Measurements from ENCODE around the gene SMG7. TPM values are rescaled to one million over a fixed set of nuclear protein-coding genes. Genes with fewer than 3 reads are reported as not detected.

Gene SMG7
- total RNA-seq, 1 experiment from 2014 or later, result 72.9 TPM

DNA sequence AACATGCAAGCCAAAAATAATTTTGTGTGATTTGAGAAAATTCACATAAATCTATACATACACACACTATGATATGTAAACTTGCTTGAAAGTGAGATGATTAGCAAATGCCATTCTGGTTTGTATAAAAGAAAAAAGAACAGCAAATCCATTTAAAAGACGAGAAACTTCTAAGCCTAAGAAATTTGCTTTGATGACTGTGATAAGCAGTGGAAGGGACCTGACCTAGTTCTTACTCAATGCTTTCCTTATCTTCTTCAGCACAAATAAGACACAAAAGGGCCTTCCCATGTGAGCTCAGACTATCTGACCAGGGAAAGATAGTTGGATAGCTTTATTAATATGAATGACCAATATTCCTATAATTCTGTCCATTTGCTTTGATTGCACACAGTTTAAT lies 28.8 kb upstream of the SMG7 start:
- H3K9me3 ChIP-seq (ENCODE audit: insufficient read depth, low read depth), result no peaks in the 10 kb centered on the region
- H3K27me3 ChIP-seq (ENCODE audit: insufficient read depth, low read depth), result no peaks in the 10 kb centered on the region
- no peak for DNase-seq
- H3F3A ChIP-seq (ENCODE audit: insufficient read depth, low read depth), result peaks cover 21% of the 10 kb centered on the region; the same call in 1 of the 2 replicates
- no TSS peak for BruUV-seq (replicated peaks)
- intact Hi-C loops (cut with micrococcal nuclease; ENCODE audit: unreplicated experiment), result no loop called here
- H3K27ac ChIP-seq, result peak overlapping the region; percentile 61; the same call in 1 of the 2 replicates
- CTCF ChIA-PET, result no interaction called here
- H3K4me2 ChIP-seq, result peak overlapping the region; percentile 57; the same call in 1 of the 2 replicates
- H3K4me1 ChIP-seq (replicated peaks; ENCODE audit: insufficient read depth), result peaks cover 33% of the 10 kb centered on the region
- TF ChIP-seq, protein P1, sequence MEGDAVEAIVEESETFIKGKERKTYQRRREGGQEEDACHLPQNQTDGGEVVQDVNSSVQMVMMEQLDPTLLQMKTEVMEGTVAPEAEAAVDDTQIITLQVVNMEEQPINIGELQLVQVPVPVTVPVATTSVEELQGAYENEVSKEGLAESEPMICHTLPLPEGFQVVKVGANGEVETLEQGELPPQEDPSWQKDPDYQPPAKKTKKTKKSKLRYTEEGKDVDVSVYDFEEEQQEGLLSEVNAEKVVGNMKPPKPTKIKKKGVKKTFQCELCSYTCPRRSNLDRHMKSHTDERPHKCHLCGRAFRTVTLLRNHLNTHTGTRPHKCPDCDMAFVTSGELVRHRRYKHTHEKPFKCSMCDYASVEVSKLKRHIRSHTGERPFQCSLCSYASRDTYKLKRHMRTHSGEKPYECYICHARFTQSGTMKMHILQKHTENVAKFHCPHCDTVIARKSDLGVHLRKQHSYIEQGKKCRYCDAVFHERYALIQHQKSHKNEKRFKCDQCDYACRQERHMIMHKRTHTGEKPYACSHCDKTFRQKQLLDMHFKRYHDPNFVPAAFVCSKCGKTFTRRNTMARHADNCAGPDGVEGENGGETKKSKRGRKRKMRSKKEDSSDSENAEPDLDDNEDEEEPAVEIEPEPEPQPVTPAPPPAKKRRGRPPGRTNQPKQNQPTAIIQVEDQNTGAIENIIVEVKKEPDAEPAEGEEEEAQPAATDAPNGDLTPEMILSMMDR (conservative IDR thresholded peaks at IDR 0.05), result no peak
- no peak for TF ChIP-seq EZH2 (IDR thresholded peaks at IDR 0.05; ENCODE audit: low read depth)
- H3K4me3 ChIP-seq, result no peak overlapping the region
- no peaks in the 10 kb centered on the region for H3K36me3 ChIP-seq (ENCODE audit: low read depth)
- no peaks in the 10 kb centered on the region for H3K79me2 ChIP-seq (ENCODE audit: low read depth)
- no peaks in the 10 kb centered on the region for H4K20me1 ChIP-seq (ENCODE audit: insufficient read depth)
- POLR2A ChIA-PET (ENCODE audit: unreplicated experiment), result no interaction called here
- H2AFZ ChIP-seq, result no peak overlapping the region
- H3K9me2 ChIP-seq (ENCODE audit: insufficient read depth), result no peaks in the 10 kb centered on the region

DNA sequence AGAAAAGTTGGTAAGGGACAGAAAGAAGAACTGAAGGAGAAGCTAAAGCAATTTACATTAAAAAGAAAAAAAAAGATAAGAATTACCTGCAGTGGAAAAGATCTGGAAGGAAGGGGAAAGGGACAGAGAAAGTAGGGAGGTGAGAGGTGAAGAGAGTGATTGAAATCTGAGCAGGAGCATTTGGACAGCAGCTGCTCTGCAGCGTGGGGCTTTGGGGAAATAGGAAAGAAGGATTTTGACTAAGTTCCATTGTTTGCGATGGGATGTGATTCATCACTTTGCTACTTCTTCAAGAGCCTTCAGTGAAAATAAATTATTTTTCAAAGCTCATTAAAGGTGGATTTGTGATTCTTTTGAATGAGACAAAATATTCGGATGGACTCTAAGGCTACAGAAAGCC lies 28.1 kb upstream of the SMG7 start:
- Histone ChIP-seq H3K4me2 (peak overlapping the region; percentile 57), H3K9me2 (ENCODE audit: insufficient read depth) (no peaks in the 10 kb centered on the region), H2AFZ (no peak overlapping the region), H3K36me3 (ENCODE audit: low read depth) (no peaks in the 10 kb centered on the region), H3K4me3 (no peak overlapping the region), H3F3A (ENCODE audit: insufficient read depth, low read depth) (peaks cover 21% of the 10 kb centered on the region; the same call in 1 of the 2 replicates), H3K9me3 (ENCODE audit: insufficient read depth, low read depth) (no peaks in the 10 kb centered on the region), H3K27me3 (ENCODE audit: insufficient read depth, low read depth) (no peaks in the 10 kb centered on the region), H3K27ac (peak overlapping the region; percentile 61), H3K4me1 (replicated peaks; ENCODE audit: insufficient read depth) (peaks cover 33% of the 10 kb centered on the region), H4K20me1 (ENCODE audit: insufficient read depth) (no peaks in the 10 kb centered on the region), H3K79me2 (ENCODE audit: low read depth) (no peaks in the 10 kb centered on the region)
- DNase-seq, result peak in 1 of 2 experiments; percentile 82
- intact Hi-C loops (cut with micrococcal nuclease; ENCODE audit: unreplicated experiment), result no loop called here
- TF ChIP-seq EZH2 (IDR thresholded peaks at IDR 0.05; ENCODE audit: low read depth), result no peak
- TF ChIP-seq, protein P1 (conservative IDR thresholded peaks at IDR 0.05), result no peak
- POLR2A ChIA-PET (ENCODE audit: unreplicated experiment), result interaction anchor here (0.5 to 0.7 kb wide), 2 partner anchors 11 to 185 kb away, joined by 7 to 12 read pairs; no protein-coding TSS in a partner anchor
- BruUV-seq (replicated peaks), result no TSS peak
- CTCF ChIA-PET, result no interaction called here

DNA sequence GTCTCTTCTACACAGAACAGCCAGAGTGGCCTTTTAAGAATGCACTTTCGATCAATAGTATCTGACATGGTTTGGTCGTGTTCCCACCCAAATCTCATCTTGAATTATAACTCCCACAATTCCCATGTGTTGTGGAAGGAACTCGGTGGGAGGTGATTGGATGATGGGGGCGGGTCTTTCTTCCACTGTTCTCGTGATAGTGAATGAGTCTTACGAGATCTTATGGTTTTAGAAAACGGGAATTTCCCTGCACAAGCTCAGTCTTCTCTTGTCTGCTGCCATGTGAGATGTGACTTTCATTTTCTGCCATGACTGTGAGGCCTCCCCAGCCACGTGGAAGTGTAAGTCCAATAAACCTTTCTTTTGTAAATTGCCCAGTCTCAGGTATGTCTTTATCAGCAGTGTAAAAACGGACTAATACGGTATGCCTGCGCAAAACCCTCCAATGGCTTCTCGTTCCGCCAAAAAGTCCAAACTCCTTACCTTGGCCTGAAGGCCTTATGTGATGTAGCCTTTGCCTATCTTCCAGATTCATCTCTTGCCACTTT lies 23.0 kb upstream of the SMG7 start:
- Histone ChIP-seq H3K4me1 (replicated peaks; ENCODE audit: insufficient read depth) (peaks cover 30% of the 10 kb centered on the region), H3F3A (ENCODE audit: insufficient read depth, low read depth) (peaks cover 22% of the 10 kb centered on the region), H3K79me2 (ENCODE audit: low read depth) (no peaks in the 10 kb centered on the region), H3K9me2 (ENCODE audit: insufficient read depth) (no peaks in the 10 kb centered on the region), H4K20me1 (ENCODE audit: insufficient read depth) (no peaks in the 10 kb centered on the region), H2AFZ (no peak overlapping the region), H3K9me3 (ENCODE audit: insufficient read depth, low read depth) (no peaks in the 10 kb centered on the region), H3K36me3 (ENCODE audit: low read depth) (no peaks in the 10 kb centered on the region), H3K27me3 (ENCODE audit: insufficient read depth, low read depth) (no peaks in the 10 kb centered on the region), H3K4me2 (no peak overlapping the region), H3K27ac (no peak overlapping the region), H3K4me3 (no peak overlapping the region)
- no peak for DNase-seq
- ChIA-PET POLR2A (ENCODE audit: unreplicated experiment) (no interaction called here), CTCF (no interaction called here)
- TF ChIP-seq, protein P1 (conservative IDR thresholded peaks at IDR 0.05), result no peak
- TF ChIP-seq EZH2 (IDR thresholded peaks at IDR 0.05; ENCODE audit: low read depth), result no peak
- intact Hi-C loops (cut with micrococcal nuclease; ENCODE audit: unreplicated experiment), result no loop called here
- no TSS peak for BruUV-seq (replicated peaks)

Measured in PC-9 (cell line).